SKM-1 (cell line): ENCODE measurements around the gene ACTL7A.
"Not testable (repeated sequence)": the region's sequence is repeated elsewhere in the genome, so short reads cannot be mapped to it uniquely, and the experiment has no call there.

Experiments used
- DNase-seq: peaks from one replicate; lab custom pipeline; 2025; ENCODE audit not compliant: unreplicated experiment; lab: John Stamatoyannopoulos, UW

ACTL7A gene

GRCh38 chr9:108876425-108876824, 14.4 kb downstream of the ACTL7A start:
- DNase-seq, result no peak

GRCh38 chr9:108877524-108877923, 15.5 kb downstream of the ACTL7A start:
- no peak for DNase-seq

- DNase-seq, result no peak
Observed at GRCh38 chr9:108880738-108881316, 18.8 kb downstream of the ACTL7A start.

- DNase-seq, result no peak
Observed at GRCh38 chr9:108882052-108882888, 20.2 kb downstream of the ACTL7A start.

- DNase-seq, result no peak
Observed at GRCh38 chr9:108883085-108883484, 21.0 kb downstream of the ACTL7A start.

- DNase-seq, result no peak
Observed at GRCh38 chr9:108884701-108885100, 22.6 kb downstream of the ACTL7A start.

- no peak for DNase-seq
Observed at GRCh38 chr9:108885643-108886348, 23.7 kb downstream of the ACTL7A start.

GRCh38 chr9:108886594-108887271, 24.7 kb downstream of the ACTL7A start:
- not testable (repeated sequence) for DNase-seq

- no peak for DNase-seq
Observed at GRCh38 chr9:108889649-108890067, 27.6 kb downstream of the ACTL7A start.

GRCh38 chr9:108894225-108894997, 32.3 kb downstream of the ACTL7A start:
- no peak for DNase-seq

- DNase-seq, result no peak
Observed at GRCh38 chr9:108897324-108898096, 35.4 kb downstream of the ACTL7A start.

GRCh38 chr9:108899023-108899695, 37.1 kb downstream of the ACTL7A start:
- not testable (repeated sequence) for DNase-seq

- DNase-seq, result no peak
Observed at GRCh38 chr9:108900176-108900575, 38.1 kb downstream of the ACTL7A start.

GRCh38 chr9:108903420-108904103, 41.5 kb downstream of the ACTL7A start:
- DNase-seq, result no peak

- no peak for DNase-seq
Observed at GRCh38 chr9:108904161-108904560, 42.1 kb downstream of the ACTL7A start.

- no peak for DNase-seq
Observed at GRCh38 chr9:108905494-108905893, 43.4 kb downstream of the ACTL7A start.

- DNase-seq, result no peak
Observed at GRCh38 chr9:108910402-108910801, 48.3 kb downstream of the ACTL7A start.

GRCh38 chr9:108910914-108911313, 48.8 kb downstream of the ACTL7A start:
- no peak for DNase-seq

GRCh38 chr9:108911820-108912219, 49.8 kb downstream of the ACTL7A start:
- DNase-seq, result no peak
